ENCODE data around the gene NKRF.

Gene NKRF

GRCh38 chrX:119614776-119615175, 8.6 kb upstream of the NKRF start:
- DNase-seq (ENCODE audit: low read depth, low spot score) = no peak

DNA sequence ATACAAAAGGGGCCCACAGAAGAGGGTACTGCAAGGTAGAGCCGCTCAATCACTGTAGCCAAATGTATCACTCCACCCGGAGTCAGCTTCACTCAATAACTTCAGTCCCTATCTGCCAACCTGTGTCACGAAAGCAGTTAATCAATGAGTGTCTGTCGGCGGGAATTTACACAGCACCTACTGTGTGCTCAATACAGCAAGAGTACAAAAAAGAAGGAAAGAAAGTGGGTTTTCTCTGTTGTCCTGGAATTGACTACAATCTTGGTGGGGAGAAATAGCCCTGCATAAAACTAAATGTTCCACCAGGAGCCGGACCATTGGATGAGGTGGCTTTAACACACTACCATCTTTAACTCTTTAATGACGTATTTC, 780 bp upstream of the NKRF start:
- DNase-seq (ENCODE audit: low read depth, low spot score) = no peak

GRCh38 chrX:119605464-119606279, 552 bp downstream of the NKRF start:
- peak; percentile 6 for DNase-seq (ENCODE audit: low read depth, low spot score)

GRCh38 chrX:119604766-119605463, 1.3 kb downstream of the NKRF start:
- DNase-seq (ENCODE audit: low read depth, low spot score) = no peak

GRCh38 chrX:119602701-119603255, 3.4 kb downstream of the NKRF start:
- DNase-seq (ENCODE audit: low read depth, low spot score) = no peak

DNA sequence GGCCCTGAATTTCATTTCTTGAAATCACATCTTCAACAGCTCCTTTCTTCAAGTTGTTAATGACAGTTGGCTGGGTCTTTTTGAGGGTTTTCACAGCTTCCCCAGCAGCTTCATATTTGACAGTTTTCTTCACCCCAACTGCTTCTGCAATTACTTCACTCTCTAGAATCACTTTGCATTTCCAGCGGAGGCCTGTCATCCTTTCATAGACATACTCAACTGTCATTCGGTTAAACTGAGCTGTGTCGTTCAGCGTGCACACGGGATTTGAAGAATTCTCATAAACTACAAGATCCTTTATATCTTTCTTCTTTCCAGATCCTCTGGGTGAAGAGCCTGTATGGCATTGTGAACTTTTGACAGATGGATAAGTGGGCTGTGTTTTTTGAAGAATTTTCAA, 16.4 kb downstream of the NKRF start:
- no peak for DNase-seq (ENCODE audit: low read depth, low spot score)

DNA sequence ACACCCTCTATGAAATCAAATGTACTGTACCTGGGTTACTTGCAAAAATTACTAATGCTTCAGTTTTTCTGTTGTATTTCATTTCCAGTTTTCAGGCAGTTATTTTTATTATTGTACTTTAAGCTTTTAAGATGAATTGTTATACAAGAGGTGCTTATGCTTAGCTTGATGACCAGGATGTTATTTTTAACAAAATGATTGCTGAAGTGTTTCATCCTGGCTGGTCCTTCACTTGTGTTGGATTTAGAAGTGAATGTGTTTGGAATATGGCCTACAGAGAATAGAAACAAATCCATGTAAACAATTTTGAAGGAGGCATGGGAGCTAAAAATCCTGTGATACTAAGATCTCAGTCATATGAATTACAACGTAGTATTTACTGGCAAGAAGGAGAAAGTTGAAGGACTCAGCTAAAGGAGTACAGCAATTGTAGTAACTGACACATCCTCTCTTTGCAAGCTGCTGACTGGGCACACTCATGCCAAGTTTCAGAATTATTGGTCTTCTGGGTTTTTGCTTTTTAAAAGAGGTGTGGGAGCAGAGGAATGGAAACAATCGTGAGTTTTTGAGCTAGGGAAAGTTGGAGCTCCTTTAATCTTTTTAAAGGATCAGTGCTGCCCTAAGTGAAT, 22.7 kb downstream of the NKRF start:
- no peak for DNase-seq (ENCODE audit: low read depth, low spot score)

DNA sequence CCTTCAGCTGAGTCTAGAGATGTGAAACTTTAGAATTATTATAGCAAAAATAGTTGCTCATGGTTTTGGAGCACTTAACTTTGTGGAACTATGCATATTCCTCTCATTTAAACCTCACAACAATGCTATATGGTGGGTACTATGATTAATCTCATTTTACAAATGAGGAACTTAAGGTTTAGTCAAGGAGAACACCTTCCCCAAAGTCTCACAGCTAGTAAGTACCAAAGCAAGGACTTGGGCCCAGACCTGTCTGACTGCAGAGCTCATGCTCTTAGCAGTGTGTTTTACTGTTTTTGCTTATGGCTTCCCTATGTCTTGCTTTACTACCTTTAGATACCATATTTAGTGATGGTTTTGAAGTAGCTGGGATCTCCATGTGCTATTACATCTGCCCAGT, 26.8 kb downstream of the NKRF start:
- DNase-seq (ENCODE audit: low read depth, low spot score) = no peak

DNA sequence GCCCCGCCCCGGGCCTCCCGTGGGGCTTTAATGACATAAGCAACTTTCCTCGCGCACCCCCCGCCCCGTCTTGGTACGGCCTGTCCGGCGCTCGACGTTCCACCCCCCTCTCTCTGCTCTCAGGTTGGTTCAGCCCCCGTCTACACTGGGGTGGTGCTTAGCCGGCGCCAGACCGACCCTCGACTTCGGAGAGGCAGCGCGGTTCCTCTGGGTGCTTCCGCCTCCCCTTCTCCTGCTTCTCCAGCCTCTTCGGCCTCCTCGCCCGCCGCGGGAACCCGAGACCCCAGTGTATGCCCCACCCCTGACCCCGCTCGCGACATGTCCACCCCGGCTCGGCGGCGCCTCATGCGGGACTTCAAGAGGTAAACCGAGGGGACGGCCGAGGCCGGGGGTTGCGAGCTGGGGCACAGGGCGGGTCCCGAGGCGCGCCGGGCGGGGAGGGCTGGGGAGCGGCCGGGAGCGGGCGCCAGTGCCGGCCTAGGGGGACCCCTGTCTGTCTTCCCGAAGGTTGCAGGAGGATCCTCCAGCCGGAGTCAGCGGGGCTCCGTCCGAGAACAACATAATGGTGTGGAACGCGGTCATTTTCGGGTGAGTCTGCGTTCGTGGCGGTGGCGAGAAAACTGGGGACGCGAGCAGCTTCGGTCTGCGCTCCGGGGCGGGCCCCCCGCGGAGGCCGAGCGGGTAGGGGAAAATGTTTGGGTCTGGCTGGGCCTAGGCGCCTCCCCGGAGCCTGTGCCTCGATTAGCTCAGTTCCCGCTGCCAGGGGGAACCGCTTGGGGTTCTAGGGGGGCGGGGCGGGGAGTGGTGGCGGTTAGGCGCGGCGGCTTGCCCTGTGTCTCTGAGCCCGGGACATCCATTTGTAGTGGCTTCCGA, 31.6 kb downstream of the NKRF start, which contains the start of gene UBE2A:
UBE2A (plus strand) TSS at position 170 of the 873 bp plus-strand sequence; CDS start at position 319, 149 bp downstream.
- DNase-seq (ENCODE audit: low read depth, low spot score) = peak; percentile 76

DNA sequence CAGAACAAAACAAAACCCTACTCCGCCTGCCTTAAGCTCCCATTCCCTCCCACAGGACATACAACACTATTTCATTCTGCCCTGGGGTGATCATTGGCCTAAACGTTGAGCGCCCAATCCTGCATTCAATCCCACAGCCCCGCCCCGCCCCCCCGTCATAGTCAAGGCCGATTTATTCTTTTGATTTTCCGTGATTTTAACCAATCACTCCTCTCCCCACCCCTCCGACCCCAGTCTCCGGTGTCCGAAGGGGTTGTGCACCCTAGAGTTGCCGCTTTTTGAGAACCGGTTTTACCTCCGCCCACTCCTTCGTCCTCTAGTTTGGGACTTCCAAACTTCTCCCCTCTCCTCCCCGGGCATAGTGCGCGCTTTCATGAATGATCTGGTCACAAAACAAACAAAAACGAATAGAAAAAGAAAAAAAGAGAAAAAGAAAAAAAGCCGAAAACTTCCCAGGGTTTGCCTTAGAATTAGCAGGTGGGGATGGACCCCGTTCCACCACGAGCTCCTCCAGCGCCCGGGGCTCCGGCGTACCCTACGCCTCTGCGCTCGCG, 32.3 kb downstream of the NKRF start:
- DNase-seq (ENCODE audit: low read depth, low spot score) = no peak

DNA sequence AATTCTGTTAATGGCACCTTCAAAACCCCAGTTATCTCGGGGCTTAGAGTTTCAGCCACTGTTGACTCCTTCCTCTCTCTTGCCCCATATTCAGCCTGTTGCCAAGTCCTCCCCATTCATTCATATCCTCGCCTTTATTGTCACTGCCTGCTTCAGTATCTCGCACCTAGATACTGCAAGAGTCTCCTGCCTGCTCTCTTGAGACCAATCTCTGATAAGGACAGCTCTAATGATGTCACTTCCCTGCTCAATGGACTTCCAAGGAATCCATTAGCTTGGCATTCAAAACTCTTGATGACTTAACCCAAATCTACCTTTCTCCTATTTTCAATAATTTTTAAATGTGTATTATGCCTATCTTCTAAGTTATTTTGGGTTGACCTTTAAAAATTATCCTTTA, 33.0 kb downstream of the NKRF start:
- no peak for DNase-seq (ENCODE audit: low read depth, low spot score)

DNA sequence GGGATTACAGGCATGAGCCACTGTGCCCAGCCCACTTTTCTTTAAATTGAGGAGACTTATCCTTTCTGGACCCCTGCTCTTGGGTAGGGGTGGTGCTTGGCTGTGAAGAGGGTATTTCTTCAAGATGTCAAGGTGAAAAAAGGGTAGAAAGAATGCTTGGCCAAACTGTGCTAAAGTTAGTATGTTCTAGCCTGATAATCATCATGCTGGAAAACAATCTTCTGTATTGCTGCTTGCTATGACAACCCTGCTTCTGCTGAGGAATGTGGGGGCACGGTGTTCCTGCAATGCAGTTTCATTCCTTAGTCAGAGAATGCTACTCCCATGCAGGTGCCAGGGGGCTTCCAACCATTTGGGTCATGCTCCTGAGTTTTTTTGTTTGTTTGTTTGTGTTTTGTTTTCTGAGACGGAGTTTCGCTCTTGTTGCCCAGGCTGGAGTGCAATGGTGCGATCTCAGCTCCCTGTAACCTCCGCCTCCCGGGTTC, 35.8 kb downstream of the NKRF start:
- no peak for DNase-seq (ENCODE audit: low read depth, low spot score)

- peak; percentile 73 for DNase-seq (ENCODE audit: low read depth, low spot score)
Observed at GRCh38 chrX:119565107-119565663, 41.0 kb downstream of the NKRF start, which contains the start of gene STEEP1. Gene STEEP1, minus strand, starts transcription at chrX:119565409. Its CDS starts 54 bp downstream, at chrX:119565355.

- no peak for DNase-seq (ENCODE audit: low read depth, low spot score)
Observed at GRCh38 chrX:119552508-119552907, 53.7 kb downstream of the NKRF start.

GRCh38 chrX:119549327-119550016, 56.8 kb downstream of the NKRF start:
- no peak for DNase-seq (ENCODE audit: low read depth, low spot score)

DNA sequence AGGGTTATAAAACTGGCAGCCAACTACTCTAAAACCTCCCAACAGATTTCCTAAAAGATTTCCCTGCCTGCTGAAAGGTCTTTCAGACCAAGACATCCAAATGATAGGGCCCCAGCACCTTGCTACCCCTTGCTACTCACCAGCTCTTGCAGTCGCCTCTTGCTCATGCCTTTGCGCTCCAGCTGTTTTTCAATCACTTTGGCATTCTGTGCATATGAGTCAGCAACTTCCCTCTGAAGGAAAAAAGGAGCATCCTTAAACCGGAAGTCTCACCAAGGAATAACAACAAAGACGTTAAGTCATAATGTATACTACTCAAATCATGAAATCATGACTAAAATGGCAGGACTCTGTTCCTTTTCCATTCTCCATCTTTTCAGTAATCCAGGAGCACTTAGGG, 65.0 kb downstream of the NKRF start:
- DNase-seq (ENCODE audit: low read depth, low spot score) = no peak

DNA sequence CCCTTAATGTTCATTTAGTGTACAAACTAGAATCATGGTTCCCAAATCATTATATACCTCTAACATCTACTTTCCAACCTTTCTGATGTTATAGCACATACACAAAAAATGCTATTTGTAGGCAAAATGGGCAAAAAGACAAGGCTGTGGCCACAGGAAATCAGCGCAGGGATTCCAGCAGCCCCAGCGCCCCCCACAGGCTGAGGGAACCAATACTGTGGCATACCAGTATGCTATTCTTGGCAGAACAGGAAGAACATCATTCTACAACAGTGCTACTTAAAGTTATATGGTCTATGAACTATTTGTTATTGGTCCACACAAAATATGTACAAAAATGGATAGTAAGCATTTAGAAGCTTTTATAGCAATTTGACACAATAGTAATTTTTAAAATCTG, 66.4 kb downstream of the NKRF start:
- DNase-seq (ENCODE audit: low read depth, low spot score) = no peak

All from activated CD4-positive, CD25-positive, alpha-beta regulatory T cell treated with anti-CD3 and anti-CD28 coated beads, Interleukin-2, amount 50 U/mL, for 16 hours (primary cell).